ENCODE results near the gene SMAD7.

GRCh38 chr18:48961547-48961946 lies 10.8 kb upstream of the SMAD7 start:
- no peak for TF ChIP-seq CTCF (IDR thresholded peaks at IDR 0.05)
- peak in 1 of 2 donors; percentile 27 for TF ChIP-seq POLR2AphosphoS5 (IDR thresholded peaks at IDR 0.05; ENCODE audit: insufficient read depth in 1 of 2, low read depth in 1 of 2)
- no peak for TF ChIP-seq POLR2A (IDR thresholded peaks at IDR 0.05)

Measured in vagina (tissue), 2 donors.